Measurements from ENCODE around the gene RTP3. TPM values are rescaled to one million over a fixed set of nuclear protein-coding genes. Genes with fewer than 3 reads are reported as not detected.

The RTP3 gene
- total and polyA plus RNA-seq, 2 donors (not counting 1 experiment from before 2014, with no cell fraction given) = not detected

- Histone ChIP-seq H3K36me3 (replicated peaks in 1 of 2; ENCODE audit: control extremely low read depth in 1 of 2, control insufficient read depth in 1 of 2, extremely low read depth in 1 of 2, insufficient read depth in 2 of 2, low read length in 1 of 2) (no peaks in the 10 kb centered on the region), H4K20me1 (ENCODE audit: control insufficient read depth, insufficient read depth, low read length, poor library complexity, severe bottlenecking) (no peaks in the 10 kb centered on the region), H3K4me2 (replicated peaks; ENCODE audit: low read depth, low read length, poor library complexity, severe bottlenecking) (no peak overlapping the region), H3K9me3 (ENCODE audit: control extremely low read depth in 1 of 3, control insufficient read depth in 2 of 3, insufficient read depth in 1 of 3, low read length in 2 of 3) (no peaks in the 10 kb centered on the region), H3K4me1 (ENCODE audit: control insufficient read depth in 2 of 2, insufficient read depth in 2 of 2, low read length in 2 of 2) (no peaks in the 10 kb centered on the region), H3K79me2 (ENCODE audit: control insufficient read depth, insufficient read depth, low read length) (no peaks in the 10 kb centered on the region), H3K9ac (ENCODE audit: low read length) (no peak overlapping the region), H2AFZ (ENCODE audit: insufficient read depth, low read depth, low read length, poor library complexity, severe bottlenecking) (no peak overlapping the region), H3K27ac (ENCODE audit: low read length in 2 of 2) (no peak overlapping the region), H3K27me3 (replicated peaks in 1 of 4; ENCODE audit: control extremely low read depth in 1 of 4, control insufficient read depth in 3 of 4, insufficient read depth in 4 of 4, low read length in 3 of 4) (peaks cover 0 to 5% (median 0%) of the 10 kb centered on the region in 4 experiments), H3K4me3 (ENCODE audit: control extremely low read depth in 1 of 5, extremely low read depth in 1 of 5, insufficient read depth in 1 of 5, low read depth in 2 of 5, low read length in 4 of 5) (no peak overlapping the region)
- intact Hi-C loops (cut with micrococcal nuclease) = no loop called here
- ChIA-PET POLR2A (no interaction called here), CTCF (interaction anchor here (0.7 kb wide), 1 partner anchor 583 kb away, joined by 4 read pairs; no protein-coding TSS in a partner anchor)
- DNase-seq = no peak
- Mint-ChIP-seq H3K27me3 (peaks cover 3% of the 10 kb centered on the region), H3K27ac (no peak overlapping the region), H3K4me1 (no peaks in the 10 kb centered on the region), H3K9me3 (ENCODE audit: insufficient read depth) (no peaks in the 10 kb centered on the region), H3K4me3 (no peak overlapping the region)
- no peak for ATAC-seq (ENCODE audit: low read depth)
- WGBS (ENCODE audit: insufficient coverage) = 83% methylated on average over 1 of the region's 2 CpGs
- TF ChIP-seq EZH2 (IDR thresholded peaks at IDR 0.05; ENCODE audit: borderline replicate concordance, insufficient read depth, low read depth, low read length, poor library complexity, severe bottlenecking) = no peak
- no peak for TF ChIP-seq CTCF (IDR thresholded peaks at IDR 0.05)
These were observed 14.5 kb downstream of the RTP3 start for GRCh38 chr3:46512191-46512749.

- Histone ChIP-seq H2AFZ (ENCODE audit: insufficient read depth, low read depth, low read length, poor library complexity, severe bottlenecking) (no peak overlapping the region), H3K79me2 (ENCODE audit: control insufficient read depth, insufficient read depth, low read length) (no peaks in the 10 kb centered on the region), H3K27me3 (replicated peaks in 1 of 4; ENCODE audit: control extremely low read depth in 1 of 4, control insufficient read depth in 3 of 4, insufficient read depth in 4 of 4, low read length in 3 of 4) (no peaks in the 10 kb centered on the region), H3K9me3 (ENCODE audit: control extremely low read depth in 1 of 3, control insufficient read depth in 2 of 3, insufficient read depth in 1 of 3, low read length in 2 of 3) (no peaks in the 10 kb centered on the region), H3K4me2 (replicated peaks; ENCODE audit: low read depth, low read length, poor library complexity, severe bottlenecking) (no peak overlapping the region), H3K36me3 (replicated peaks in 1 of 2; ENCODE audit: control extremely low read depth in 1 of 2, control insufficient read depth in 1 of 2, extremely low read depth in 1 of 2, insufficient read depth in 2 of 2, low read length in 1 of 2) (no peaks in the 10 kb centered on the region), H4K20me1 (ENCODE audit: control insufficient read depth, insufficient read depth, low read length, poor library complexity, severe bottlenecking) (no peaks in the 10 kb centered on the region), H3K9ac (ENCODE audit: low read length) (no peak overlapping the region), H3K4me3 (ENCODE audit: control extremely low read depth in 1 of 5, extremely low read depth in 1 of 5, insufficient read depth in 1 of 5, low read depth in 2 of 5, low read length in 4 of 5) (no peak overlapping the region), H3K4me1 (ENCODE audit: control insufficient read depth in 2 of 2, insufficient read depth in 2 of 2, low read length in 2 of 2) (no peaks in the 10 kb centered on the region), H3K27ac (ENCODE audit: low read length in 2 of 2) (no peak overlapping the region)
- ATAC-seq (ENCODE audit: low read depth) (no peak), DNase-seq (no peak)
- intact Hi-C loops (cut with micrococcal nuclease) = no loop called here
- H3K4me3 Mint-ChIP-seq = no peak overlapping the region
- H3K27me3 Mint-ChIP-seq = peaks cover 3% of the 10 kb centered on the region
- CTCF ChIA-PET = interaction anchor here (0.9 to 2.0 kb wide), 4 partner anchors 20 to 114 kb away, joined by 3 to 7 read pairs (median 3); no protein-coding TSS in a partner anchor
- 90% methylated on average over 4 of the region's 4 CpGs for WGBS (ENCODE audit: insufficient coverage)
- no peak overlapping the region for H3K27ac Mint-ChIP-seq
- no peaks in the 10 kb centered on the region for H3K4me1 Mint-ChIP-seq
- POLR2A ChIA-PET = no interaction called here
- no peaks in the 10 kb centered on the region for H3K9me3 Mint-ChIP-seq (ENCODE audit: insufficient read depth)
- TF ChIP-seq CTCF (IDR thresholded peaks at IDR 0.05) (no peak), EZH2 (IDR thresholded peaks at IDR 0.05; ENCODE audit: borderline replicate concordance, insufficient read depth, low read depth, low read length, poor library complexity, severe bottlenecking) (no peak)
These were observed 18.7 kb downstream of the RTP3 start for GRCh38 chr3:46516521-46516920.

Data from B cell (primary cell).